Fibroblast of lung (primary cell): Measurements from ENCODE around the gene TUFT1. TPM values are rescaled to one million over a fixed set of nuclear protein-coding genes. Genes with fewer than 3 reads are reported as not detected.

Experiments used
- DNase-seq, 2 donors: peaks; one replicate each; pipeline versions ENCODE4 v3.0.0 to v3.0.0-alpha.2; 2010; ENCODE audit warnings: low read depth in 2 of 2
- H2AFZ ChIP-seq: 2 replicates; pipeline ENCODE4 v1.5.1; 2012; ENCODE audit warnings: low read length, control low read depth, inconsistent platforms
- H3K27ac ChIP-seq: 2 replicates; pipeline ENCODE4 v1.5.1; 2011; ENCODE audit warnings: low read length, control low read depth; ENCODE audit not compliant: insufficient read depth
- H3K27me3 ChIP-seq: 2 replicates; pipeline ENCODE4 v1.5.1; 2011; ENCODE audit warnings: mild to moderate bottlenecking, low read length; ENCODE audit not compliant: control insufficient read depth, insufficient read depth
- H3K36me3 ChIP-seq: 2 replicates; pipeline ENCODE4 v1.5.1; 2011; ENCODE audit warnings: low read length; ENCODE audit not compliant: control insufficient read depth, insufficient read depth
- H3K4me1 ChIP-seq: 2 replicates; pipeline ENCODE4 v1.5.1; 2011; ENCODE audit warnings: low read length; ENCODE audit not compliant: control insufficient read depth, insufficient read depth; ENCODE audit errors: extremely low read depth
- H3K4me2 ChIP-seq: 2 replicates; pipeline ENCODE4 v1.5.1; 2011; ENCODE audit warnings: low read length, control low read depth; ENCODE audit not compliant: insufficient read depth; ENCODE audit errors: extremely low read depth
- H3K4me3 ChIP-seq, 4 experiments: fragments of 200-600 bp in 1 of 4; sonication (generic) in 1 of 4; replicated peaks in 1 of 4; 2 replicates each; pipeline ENCODE4 v1.5.1; 2011 to 2016; ENCODE audit warnings: low read length in 4 of 4, low read depth in 3 of 4, mild to moderate bottlenecking in 3 of 4, control low read depth in 2 of 4, inconsistent platforms in 1 of 4, mixed read lengths in 1 of 4; ENCODE audit not compliant: insufficient read depth in 1 of 4; ENCODE audit errors: control extremely low read depth in 1 of 4
- H3K79me2 ChIP-seq: 2 replicates; pipeline ENCODE4 v1.5.1; 2012; ENCODE audit warnings: mild to moderate bottlenecking, low read length, inconsistent platforms; ENCODE audit not compliant: control insufficient read depth, insufficient read depth
- H3K9ac ChIP-seq: 2 replicates; pipeline ENCODE4 v1.5.1; 2011; ENCODE audit warnings: mild to moderate bottlenecking, low read length, control low read depth; ENCODE audit not compliant: insufficient read depth
- H3K9me3 ChIP-seq: 2 replicates; pipeline ENCODE4 v1.5.1; 2012; ENCODE audit warnings: low read depth, low read length; ENCODE audit not compliant: control insufficient read depth, insufficient read depth
- H4K20me1 ChIP-seq: 2 replicates; pipeline ENCODE4 v1.5.1; 2011; ENCODE audit warnings: low read length; ENCODE audit not compliant: control insufficient read depth, insufficient read depth; ENCODE audit errors: extremely low read depth
- EZH2 ChIP-seq: IDR thresholded peaks from 2 replicates; pipeline ENCODE4 v1.5.1; 2012; ENCODE audit warnings: low read length, control low read depth, mild to moderate bottlenecking; ENCODE audit errors: missing control alignments
- polyA plus RNA-seq, 2 donors: library from polyadenylated mRNA; depleted of rRNA in 1 of 2; stranded (reverse) in 1 of 2; unstranded in 1 of 2; fragments of >200 nt; gene quantifications; 2 replicates each; pipeline ENCODE4 v1.2.1, GENCODE V29; 2011 to 2012; ENCODE audit warnings: missing spikeins in 1 of 2
- total RNA-seq: library from RNA; depleted of rRNA; stranded (reverse); fragments of >200 nt; gene quantifications from 2 replicates; pipeline ENCODE4 v1.2.1, GENCODE V29; 2014
- TF ChIP-seq, protein P1 (sequence below), 2 donors: IDR thresholded peaks in 1 of 2; conservative IDR thresholded peaks in 1 of 2; 1 replicate in 1 of 2; 2 replicates in 1 of 2; pipeline ENCODE4 v1.5.1; 2011 to 2012; ENCODE audit warnings: low read length in 2 of 2, control low read depth in 1 of 2, inconsistent platforms in 1 of 2, low read depth in 1 of 2, mild to moderate bottlenecking in 1 of 2

The TUFT1 gene
- total and polyA plus RNA-seq, 2 donors (not counting 1 experiment from before 2014, with no cell fraction given): 18.2 to 24.7 TPM

DNA sequence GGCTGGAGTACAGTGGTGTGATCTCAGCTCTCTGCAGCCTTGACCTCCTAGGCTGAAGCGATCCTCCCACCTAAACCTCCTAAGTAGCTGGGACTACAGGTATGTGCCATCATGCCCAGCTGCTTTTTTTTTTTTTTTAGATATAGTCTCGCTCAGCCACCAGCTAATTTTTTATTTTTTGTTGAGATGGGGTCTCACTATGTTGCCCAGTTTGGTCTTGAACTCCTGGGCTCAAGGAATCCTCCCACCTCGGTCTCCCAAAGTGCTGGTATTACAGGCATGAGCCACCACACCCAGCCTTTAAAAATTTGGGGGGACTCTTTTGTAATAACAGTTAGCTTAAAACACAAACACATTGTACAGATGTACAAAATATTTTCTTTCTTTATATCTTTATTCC is 70.0 kb downstream of the TUFT1 start:
- Histone ChIP-seq H4K20me1 (no peaks in the 10 kb centered on the region), H3K79me2 (peaks cover 11% of the 10 kb centered on the region), H3K27me3 (no peaks in the 10 kb centered on the region), H3K4me1 (peaks cover 4% of the 10 kb centered on the region), H3K4me2 (no peak overlapping the region), H3K9ac (no peak overlapping the region), H3K4me3 (no peak overlapping the region), H3K36me3 (no peaks in the 10 kb centered on the region), H2AFZ (no peak overlapping the region), H3K27ac (no peak overlapping the region), H3K9me3 (no peaks in the 10 kb centered on the region)
- TF ChIP-seq, protein P1, sequence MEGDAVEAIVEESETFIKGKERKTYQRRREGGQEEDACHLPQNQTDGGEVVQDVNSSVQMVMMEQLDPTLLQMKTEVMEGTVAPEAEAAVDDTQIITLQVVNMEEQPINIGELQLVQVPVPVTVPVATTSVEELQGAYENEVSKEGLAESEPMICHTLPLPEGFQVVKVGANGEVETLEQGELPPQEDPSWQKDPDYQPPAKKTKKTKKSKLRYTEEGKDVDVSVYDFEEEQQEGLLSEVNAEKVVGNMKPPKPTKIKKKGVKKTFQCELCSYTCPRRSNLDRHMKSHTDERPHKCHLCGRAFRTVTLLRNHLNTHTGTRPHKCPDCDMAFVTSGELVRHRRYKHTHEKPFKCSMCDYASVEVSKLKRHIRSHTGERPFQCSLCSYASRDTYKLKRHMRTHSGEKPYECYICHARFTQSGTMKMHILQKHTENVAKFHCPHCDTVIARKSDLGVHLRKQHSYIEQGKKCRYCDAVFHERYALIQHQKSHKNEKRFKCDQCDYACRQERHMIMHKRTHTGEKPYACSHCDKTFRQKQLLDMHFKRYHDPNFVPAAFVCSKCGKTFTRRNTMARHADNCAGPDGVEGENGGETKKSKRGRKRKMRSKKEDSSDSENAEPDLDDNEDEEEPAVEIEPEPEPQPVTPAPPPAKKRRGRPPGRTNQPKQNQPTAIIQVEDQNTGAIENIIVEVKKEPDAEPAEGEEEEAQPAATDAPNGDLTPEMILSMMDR (conservative IDR thresholded peaks at IDR 0.05 in 1 of 2, IDR thresholded peaks at IDR 0.05 in 1 of 2; ENCODE audit: low read depth in 1 of 2, low read length in 2 of 2): no peak
- TF ChIP-seq EZH2: no peak
- DNase-seq: no peak

DNA sequence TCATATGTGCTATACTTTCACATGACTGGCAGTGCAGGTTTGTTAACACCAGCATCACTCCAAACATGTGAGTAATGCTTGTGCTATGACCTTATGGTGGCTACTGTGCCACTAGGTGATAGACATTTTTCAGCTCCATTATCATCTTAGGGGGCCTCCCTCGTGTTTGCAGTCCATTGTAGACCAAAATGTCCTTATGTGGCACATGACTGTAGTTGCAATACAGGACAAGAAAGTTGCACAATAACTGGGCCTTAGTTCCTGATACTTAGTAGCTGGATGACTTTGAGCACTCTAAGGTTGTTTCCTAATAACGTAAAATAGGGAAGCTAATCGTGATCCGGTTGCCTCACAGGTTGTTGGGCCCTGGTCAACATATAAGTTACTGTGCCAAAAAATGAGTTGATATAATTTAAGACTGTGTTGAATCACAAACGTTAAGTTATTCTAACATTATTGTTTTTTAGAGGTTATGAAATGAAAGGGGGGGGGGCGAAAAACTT is 71.2 kb downstream of the TUFT1 start:
- no peak overlapping the region for H3K9ac ChIP-seq
- peak overlapping the region in 2 of 4 experiments; percentile 10 to 77 for H3K4me3 ChIP-seq
- H3K9me3 ChIP-seq: no peaks in the 10 kb centered on the region
- H3K4me1 ChIP-seq: peaks cover 4% of the 10 kb centered on the region
- no peaks in the 10 kb centered on the region for H4K20me1 ChIP-seq
- no peak overlapping the region for H2AFZ ChIP-seq
- peaks cover 13% of the 10 kb centered on the region for H3K79me2 ChIP-seq
- peak overlapping the region; percentile 51 for H3K4me2 ChIP-seq
- no peaks in the 10 kb centered on the region for H3K36me3 ChIP-seq
- DNase-seq: peak; percentile 36 to 91
- H3K27ac ChIP-seq: peak overlapping the region; percentile 88
- no peaks in the 10 kb centered on the region for H3K27me3 ChIP-seq
- TF ChIP-seq EZH2: no peak
- TF ChIP-seq, protein P1 (conservative IDR thresholded peaks at IDR 0.05 in 1 of 2, IDR thresholded peaks at IDR 0.05 in 1 of 2; ENCODE audit: low read depth in 1 of 2, low read length in 2 of 2): no peak

DNA sequence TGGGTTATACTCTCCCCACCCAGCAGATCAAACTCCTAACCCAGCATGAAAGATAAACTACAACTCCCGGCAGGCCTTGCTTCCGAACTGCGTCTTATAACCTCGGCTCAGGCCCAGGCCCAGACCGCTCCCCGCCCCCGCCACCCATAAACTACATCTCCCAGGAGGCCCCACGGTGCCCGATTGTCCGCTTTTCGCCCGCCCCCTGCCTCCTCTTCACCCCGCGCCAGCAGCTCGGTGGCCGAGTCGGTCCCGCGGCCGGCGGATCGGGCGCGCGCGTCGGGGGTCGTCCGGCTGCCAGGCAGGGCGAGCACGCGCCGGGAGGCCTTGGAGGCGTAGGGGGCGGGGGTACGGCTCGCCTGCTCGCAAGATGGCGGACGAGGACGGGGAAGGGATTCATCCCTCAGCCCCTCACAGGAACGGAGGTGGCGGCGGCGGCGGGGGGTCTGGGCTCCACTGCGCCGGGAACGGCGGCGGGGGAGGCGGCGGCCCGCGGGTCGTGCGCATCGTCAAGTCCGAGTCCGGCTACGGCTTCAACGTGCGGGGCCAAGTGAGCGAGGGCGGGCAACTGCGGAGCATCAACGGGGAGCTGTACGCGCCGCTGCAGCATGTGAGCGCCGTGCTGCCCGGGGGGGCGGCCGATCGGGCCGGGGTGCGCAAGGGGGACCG is 71.9 kb downstream of the TUFT1 start, which contains the start of gene SNX27:
Gene SNX27 (plus strand): TSS at position 219 of the 669 bp plus-strand sequence. CDS start 152 bp downstream, at position 371.
- Histone ChIP-seq H3K4me3 (peak within 1 kb of the TSS; percentile 77 to 86 (median 80)), H3K27ac (peak within 1 kb of the TSS; percentile 88), H3K4me1 (peaks cover 4% of the 10 kb centered on the region), H4K20me1 (no peaks in the 10 kb centered on the region), H3K79me2 (peaks cover 13% of the 10 kb centered on the region), H3K9me3 (no peaks in the 10 kb centered on the region), H3K27me3 (no peaks in the 10 kb centered on the region), H2AFZ (peak within 1 kb of the TSS; percentile 65), H3K36me3 (no peaks in the 10 kb centered on the region), H3K9ac (peak within 1 kb of the TSS; percentile 89), H3K4me2 (peak within 1 kb of the TSS; percentile 86)
- TF ChIP-seq EZH2: no peak
- TF ChIP-seq, protein P1 (conservative IDR thresholded peaks at IDR 0.05 in 1 of 2, IDR thresholded peaks at IDR 0.05 in 1 of 2; ENCODE audit: low read depth in 1 of 2, low read length in 2 of 2): no peak
- DNase-seq: peak; percentile 92 to 94
